K562 (cell line): ENCODE data around the gene CDS1. TPM values are rescaled to one million over a fixed set of nuclear protein-coding genes. Genes with fewer than 3 reads are reported as not detected.
A peak's percentile ranks its signal among the peaks of the same experiment; 100 is the strongest.

ENCODE experiments used
- ATF2 ChIP-seq: sonication (generic); formaldehyde crosslinking; IDR thresholded peaks from 2 replicates; pipeline ENCODE4 v1.8.1; 2022; ENCODE audit warnings: missing genetic modification reagents
- ATF3 ChIP-seq, 2 experiments: fragments of 450-650 bp in 1 of 2; sonication (generic) in 1 of 2; formaldehyde crosslinking in 1 of 2; IDR thresholded peaks in 1 of 2; conservative IDR thresholded peaks in 1 of 2; 2 replicates each; pipeline versions ENCODE4 v1.6.1 to v1.8.1; 2016 to 2023; ENCODE audit warnings: mild to moderate bottlenecking in 2 of 2, moderate library complexity in 2 of 2, inconsistent platforms in 1 of 2, missing genetic modification reagents in 1 of 2
- CBX3 ChIP-seq, 2 experiments: IDR thresholded peaks; 1 replicate in 1 of 2; 2 replicates in 1 of 2; pipeline ENCODE4 v1.6.1; 2012; ENCODE audit warnings: inconsistent platforms in 2 of 2, low read length in 2 of 2, borderline replicate concordance in 1 of 2, control low read depth in 1 of 2
- CCNT2 ChIP-seq: IDR thresholded peaks from 2 replicates; pipeline ENCODE4 v1.6.1; 2011; ENCODE audit warnings: borderline replicate concordance, low read depth, mild to moderate bottlenecking, moderate library complexity, mixed read lengths, low read length; ENCODE audit not compliant: insufficient read length; ENCODE audit errors: extremely low read depth
- GABPB1 ChIP-seq: sonication (generic); formaldehyde crosslinking; IDR thresholded peaks from 2 replicates; pipeline ENCODE4 v1.8.0; 2022; ENCODE audit warnings: mild to moderate bottlenecking, missing genetic modification reagents
- GTF2E2 ChIP-seq: fragments of 200-800 bp; sonication (Bioruptor generic); IDR thresholded peaks from 2 replicates; pipeline ENCODE4 v1.6.1; 2016; ENCODE audit warnings: missing genetic modification characterization, missing compliant biosample characterization
- HBP1 ChIP-seq: fragments of 450-650 bp; formaldehyde crosslinking; IDR thresholded peaks from 2 replicates; pipeline ENCODE4 v1.4.0; 2022; ENCODE audit warnings: missing genetic modification characterization
- ID3 ChIP-seq, 2 experiments: fragments of 250-450 bp in 1 of 2; fragments of 450-650 bp in 1 of 2; sonication (Bioruptor Pico) in 1 of 2; IDR thresholded peaks; 2 replicates each; pipeline versions ENCODE4 v1.6.1 to v1.8.0; 2016 to 2021; ENCODE audit warnings: mild to moderate bottlenecking in 2 of 2, moderate library complexity in 2 of 2, missing compliant biosample characterization in 1 of 2, missing genetic modification characterization in 1 of 2
- KLF16 ChIP-seq: IDR thresholded peaks from 2 replicates; pipeline ENCODE4 v1.6.1; 2016; ENCODE audit warnings: antibody characterized with exemption
- MCM7 ChIP-seq, 2 experiments: fragments of 450-650 bp; IDR thresholded peaks; 2 replicates each; pipeline ENCODE4 v1.6.1; 2016 to 2018
- NFATC3 ChIP-seq: fragments of 450-650 bp; IDR thresholded peaks from 2 replicates; pipeline ENCODE4 v1.6.1; 2017; ENCODE audit warnings: mild to moderate bottlenecking
- RBM15 ChIP-seq: fragments of 200-400 bp; formaldehyde crosslinking; IDR thresholded peaks from 2 replicates; pipeline ENCODE4 v1.6.1; 2018; ENCODE audit warnings: mild to moderate bottlenecking, low read length, moderate library complexity; ENCODE audit not compliant: insufficient read depth
- RBM17 ChIP-seq: fragments of 200-400 bp; formaldehyde crosslinking; IDR thresholded peaks from 2 replicates; pipeline ENCODE4 v1.6.1; 2017; ENCODE audit warnings: low read depth, mild to moderate bottlenecking, low read length, borderline replicate concordance
- TCFL5 ChIP-seq: fragments of 250-450 bp; sonication (Bioruptor Pico); conservative IDR thresholded peaks from 2 replicates; pipeline ENCODE4 v1.6.1; 2021; ENCODE audit warnings: mild to moderate bottlenecking, moderate library complexity, matching md5 sums
- VEZF1 ChIP-seq: fragments of 200-800 bp; sonication (Bioruptor generic); IDR thresholded peaks from 2 replicates; pipeline ENCODE4 v1.6.1; 2017; ENCODE audit warnings: missing genetic modification characterization, missing compliant biosample characterization
- ZHX1 ChIP-seq: fragments of 150-350 bp; conservative IDR thresholded peaks from 2 replicates; pipeline ENCODE4 v1.6.1; 2014; ENCODE audit warnings: low read length
- ZNF354B ChIP-seq: fragments of 250-450 bp; sonication (Bioruptor Pico); IDR thresholded peaks from 2 replicates; pipeline ENCODE4 v1.4.0; 2020
- ZNF431 ChIP-seq: sonication (generic); formaldehyde crosslinking; IDR thresholded peaks from 2 replicates; pipeline ENCODE4 v1.8.0; 2022; ENCODE audit warnings: mild to moderate bottlenecking, missing genetic modification reagents
- ZNF583 ChIP-seq: fragments of 250-450 bp; sonication (Bioruptor Pico); IDR thresholded peaks from 2 replicates; pipeline ENCODE4 v1.4.0; 2020
- polyA plus RNA-seq, 8 experiments: library from polyadenylated mRNA; depleted of rRNA in 4 of 8; stranded (reverse) in 5 of 8; unstranded in 3 of 8; fragments of >200 nt; fragmentation: Nextera tagmentation in 2 of 8; fragmentation: Illumina TruSeq in 1 of 8; extraction: Ambion mirVana in 2 of 8; extraction: Trizol in 1 of 8; gene quantifications; 2 replicates each; pipeline versions ENCODE4 v1.2.1 to v1.2.3, GENCODE V29; 2011 to 2014; ENCODE audit warnings: inconsistent platforms in 1 of 8, missing spikeins in 1 of 8
- total RNA-seq, 7 experiments: library from RNA; depleted of rRNA in 6 of 7; stranded (reverse); fragments of >200 nt in 6 of 7; fragmentation: Illumina TruSeq in 2 of 7; extraction: Trizol in 2 of 7; gene quantifications; 2 replicates each; pipeline versions ENCODE4 v1.2.1 to v1.2.3, GENCODE V29; 2011 to 2021; ENCODE audit warnings: low replicate concordance in 1 of 7

The CDS1 gene
- total and polyA plus RNA-seq, 9 of the 15 experiments (the other 6 are each of a cell fraction or from before 2014, with no cell fraction given): 0.04 to 0.42 (median 0.15) TPM

- TF ChIP-seq ZHX1: no peak
- peak; percentile 95 for TF ChIP-seq VEZF1
- no peak for TF ChIP-seq CBX3 (IDR thresholded peaks at IDR 0.05; ENCODE audit: borderline replicate concordance in 1 of 2, low read length in 2 of 2)
- no peak for TF ChIP-seq NFATC3
- peak; percentile 68 for TF ChIP-seq CCNT2
- no peak for TF ChIP-seq RBM17
- peak; percentile 62; the same call in 1 of the 2 replicates for TF ChIP-seq ATF2
- peak; percentile 71 for TF ChIP-seq ATF3 (IDR thresholded peaks at IDR 0.05)
- TF ChIP-seq ATF3 (CRISPR knock-in tag; conservative IDR thresholded peaks at IDR 0.05): no peak
- TF ChIP-seq MCM7 (IDR thresholded peaks at IDR 0.05): no peak
- no peak for TF ChIP-seq GTF2E2 (tag)
- no peak for TF ChIP-seq TCFL5
- no peak for TF ChIP-seq GABPB1 (CRISPR knock-in tag)
- no peak for TF ChIP-seq RBM15
- no peak for TF ChIP-seq ZNF431 (CRISPR knock-in tag)
- TF ChIP-seq ID3 (CRISPR knock-in tag; IDR thresholded peaks at IDR 0.05): no peak
- no peak for TF ChIP-seq ID3 (tag; IDR thresholded peaks at IDR 0.05)
- no peak for TF ChIP-seq HBP1 (CRISPR knock-in tag)
- TF ChIP-seq ZNF354B (CRISPR knock-in tag): no peak
- no peak for TF ChIP-seq ZNF583 (CRISPR knock-in tag)
- TF ChIP-seq KLF16: no peak
Observed at GRCh38 chr4:84582302-84582987, 482 bp upstream of the CDS1 start (continued).
